Panc1 (cell line): ENCODE measurements around the gene INPP5F. TPM values are rescaled to one million over a fixed set of nuclear protein-coding genes. Genes with fewer than 3 reads are reported as not detected.

Experiments used
- ATAC-seq: fragments of 200-7000 bp; cut with Tn5 transposase; 2 replicates; pipeline ENCODE4 v1.9.1; 2020; ENCODE audit warnings: mild to moderate bottlenecking, moderate library complexity
- BruUV-seq: library from RNA; stranded (reverse); fragments of 400-500 nt; replicated peaks from 2 replicates; lab custom pipeline; 2021; lab: Mats Ljungman, UMichigan
- CTCF ChIA-PET: fragments of 300-600 bp; sonication (Branson Sonifier 250); formaldehyde crosslinking; loops from one replicate; lab custom pipeline; 2022; ENCODE audit warnings: antibody characterized with exemption; lab: Charles Lee
- POLR2A ChIA-PET: fragments of 300-600 bp; sonication (Branson Sonifier 250); formaldehyde crosslinking; loops from one replicate; lab custom pipeline; 2022; ENCODE audit warnings: antibody characterized with exemption; lab: Charles Lee
- DNase-seq: peaks from one replicate; pipeline ENCODE4 v3.0.0-alpha.2; 2010; ENCODE audit warnings: low read depth, low spot score
- H3K27ac ChIP-seq: 2 replicates; pipeline ENCODE4 v1.5.1; 2011; ENCODE audit warnings: mild to moderate bottlenecking, low read length, inconsistent platforms
- H3K27me3 ChIP-seq: fragments of 200-500 bp; sonication (Bioruptor generic); 2 replicates; pipeline ENCODE4 v1.6.0; 2014; ENCODE audit warnings: low read length, inconsistent platforms; ENCODE audit not compliant: control insufficient read depth, insufficient read depth
- H3K36me3 ChIP-seq: fragments of 200-500 bp; sonication (Bioruptor generic); 2 replicates; pipeline ENCODE4 v1.5.1; 2014; ENCODE audit warnings: inconsistent platforms, mild to moderate bottlenecking, low read length, moderate library complexity; ENCODE audit not compliant: control insufficient read depth, insufficient read depth
- H3K4me1 ChIP-seq: 2 replicates; pipeline ENCODE4 v1.5.1; 2011; ENCODE audit warnings: inconsistent platforms, mild to moderate bottlenecking, low read length, moderate library complexity; ENCODE audit not compliant: control insufficient read depth, insufficient read depth
- H3K4me3 ChIP-seq, 2 experiments: 2 replicates each; pipeline ENCODE4 v1.5.1; 2011 to 2012; ENCODE audit warnings: low read depth in 2 of 2, low read length in 2 of 2, mild to moderate bottlenecking in 2 of 2, inconsistent platforms in 1 of 2, moderate library complexity in 1 of 2
- H3K9me3 ChIP-seq: fragments of 200-500 bp; sonication (Bioruptor generic); 2 replicates; pipeline ENCODE4 v1.5.1; 2014; ENCODE audit warnings: low read depth, mild to moderate bottlenecking, inconsistent platforms, low read length, moderate library complexity; ENCODE audit not compliant: control insufficient read depth, insufficient read depth
- CTCF ChIP-seq: fragments of 450-650 bp; IDR thresholded peaks from 2 replicates; pipeline ENCODE4 v1.5.1; 2017; ENCODE audit warnings: mild to moderate bottlenecking
- POLR2AphosphoS5 ChIP-seq: IDR thresholded peaks from 2 replicates; pipeline ENCODE4 v1.6.1; 2012; ENCODE audit warnings: mild to moderate bottlenecking, low read depth, low read length, moderate library complexity
- REST ChIP-seq, 2 experiments: IDR thresholded peaks; 2 replicates each; pipeline ENCODE4 v1.6.1; 2011 to 2012; ENCODE audit warnings: low read depth in 2 of 2, control low read depth in 1 of 2, low read length in 1 of 2, mild to moderate bottlenecking in 1 of 2, moderate library complexity in 1 of 2; ENCODE audit not compliant: insufficient read depth in 1 of 2
- SIN3A ChIP-seq: IDR thresholded peaks from 2 replicates; pipeline ENCODE4 v1.6.1; 2012; ENCODE audit warnings: low read depth, mild to moderate bottlenecking, low read length, moderate library complexity, borderline replicate concordance; ENCODE audit not compliant: insufficient read depth
- TCF7L2 ChIP-seq: IDR thresholded peaks from 2 replicates; pipeline ENCODE4 v1.6.1; 2011; ENCODE audit warnings: mild to moderate bottlenecking, low read depth, low read length, inconsistent platforms
- in situ Hi-C: cut with HindIII; loops from 2 replicates; pipeline ENCODE4 v1.10.0; 2016; ENCODE audit warnings: low sequenced_read_pairs, low pct_unique_long_range_greater_than_20kb
- intact Hi-C: fragments of 100-400 bp; cut with micrococcal nuclease; formaldehyde crosslinking; loops from one replicate; pipeline ENCODE4 v1.10.0; 2022; ENCODE audit not compliant: unreplicated experiment
- total RNA-seq: library from RNA; stranded (reverse); gene quantifications from one replicate; pipeline ENCODE4 v1.2.1, GENCODE V29; 2021; ENCODE audit not compliant: unreplicated experiment

INPP5F gene
- total RNA-seq, 1 experiment from 2014 or later, result 26.7 TPM

GRCh38 chr10:119694608-119695007 lies 31.2 kb upstream of the INPP5F start:
- no peak overlapping the region for H3K4me3 ChIP-seq
- ATAC-seq (no peak), DNase-seq (no peak)
- POLR2A ChIA-PET, result no interaction called here
- intact Hi-C loops, result no loop called here
- in situ Hi-C loops, result no loop called here
- no peaks in the 10 kb centered on the region for H3K36me3 ChIP-seq
- no peaks in the 10 kb centered on the region for H3K4me1 ChIP-seq
- no peak overlapping the region for H3K27ac ChIP-seq
- no peaks in the 10 kb centered on the region for H3K27me3 ChIP-seq
- CTCF ChIA-PET, result no interaction called here
- BruUV-seq, result no TSS peak
- TF ChIP-seq POLR2AphosphoS5, result no peak
- no peak for TF ChIP-seq REST (IDR thresholded peaks at IDR 0.05; ENCODE audit: insufficient read depth in 1 of 2, low read depth in 2 of 2, low read length in 1 of 2)
- TF ChIP-seq TCF7L2, result no peak
- TF ChIP-seq SIN3A, result no peak
- no peak for TF ChIP-seq CTCF
- H3K9me3 ChIP-seq, result no peaks in the 10 kb centered on the region

- H3K36me3 ChIP-seq, result no peaks in the 10 kb centered on the region
- H3K4me1 ChIP-seq, result 0 out of 2 replicates have a peak, but pooled peaks cover 3% of the 10 kb centered on the region
- no peaks in the 10 kb centered on the region for H3K9me3 ChIP-seq
- in situ Hi-C loops (no loop called here), intact Hi-C loops (no loop called here)
- TF ChIP-seq REST (IDR thresholded peaks at IDR 0.05; ENCODE audit: insufficient read depth in 1 of 2, low read depth in 2 of 2, low read length in 1 of 2) (no peak), CTCF (no peak), SIN3A (no peak), POLR2AphosphoS5 (no peak), TCF7L2 (no peak)
- CTCF ChIA-PET, result no interaction called here
- no peak overlapping the region for H3K4me3 ChIP-seq
- no peak for DNase-seq
- POLR2A ChIA-PET, result no interaction called here
- no peak overlapping the region for H3K27ac ChIP-seq
- no peaks in the 10 kb centered on the region for H3K27me3 ChIP-seq
- no peak for ATAC-seq
- BruUV-seq, result no TSS peak
These were observed 25.4 kb upstream of the INPP5F start for GRCh38 chr10:119700321-119700954.
